ENCODE data around the gene ITGA11. TPM values are rescaled to one million over a fixed set of nuclear protein-coding genes. Genes with fewer than 3 reads are reported as not detected.

ITGA11 gene
- total and polyA plus RNA-seq, 2 donors from 2014 or later: 3.4 to 11.1 TPM

GRCh38 chr15:68471541-68471940, 39.6 kb upstream of the ITGA11 start:
- no peak overlapping the region for H3K27ac ChIP-seq (ENCODE audit: low read depth in 2 of 2, low read length in 2 of 2)
- H3K27me3 ChIP-seq (ENCODE audit: control insufficient read depth, insufficient read depth, low read length): no peaks in the 10 kb centered on the region
- H3K9ac ChIP-seq (ENCODE audit: low read length in 3 of 3): no peak overlapping the region
- H3K4me1 ChIP-seq (ENCODE audit: control insufficient read depth in 2 of 3, insufficient read depth in 2 of 3, low read depth in 1 of 3, low read length in 3 of 3): peaks cover 0 to 3% (median 0%) of the 10 kb centered on the region in 3 donors
- no peaks in the 10 kb centered on the region for H3K36me3 ChIP-seq (ENCODE audit: control insufficient read depth in 2 of 3, insufficient read depth in 3 of 3, low read length in 3 of 3)
- TF ChIP-seq CTCF (IDR thresholded peaks at IDR 0.05; ENCODE audit: borderline replicate concordance, extremely low read depth, insufficient read depth): no peak
- peaks cover 0 to 3% (median 0%) of the 10 kb centered on the region in 3 donors for H3K9me3 ChIP-seq (ENCODE audit: control insufficient read depth in 2 of 3, insufficient read depth in 1 of 3, low read length in 3 of 3)
- H3K4me3 ChIP-seq (ENCODE audit: low read length in 3 of 3): no peak overlapping the region
- intact Hi-C loops (cut with DNase I): no loop called here
- peak in 1 of 5 donors; percentile 62 for DNase-seq
- FAIRE-seq: no peak

- Histone ChIP-seq H3K36me3 (ENCODE audit: control insufficient read depth in 2 of 3, insufficient read depth in 3 of 3, low read length in 3 of 3) (no peaks in the 10 kb centered on the region), H3K4me3 (ENCODE audit: low read length in 3 of 3) (no peak overlapping the region), H3K9me3 (ENCODE audit: control insufficient read depth in 2 of 3, insufficient read depth in 1 of 3, low read length in 3 of 3) (peaks cover 0 to 3% (median 0%) of the 10 kb centered on the region in 3 donors), H3K4me1 (ENCODE audit: control insufficient read depth in 2 of 3, insufficient read depth in 2 of 3, low read depth in 1 of 3, low read length in 3 of 3) (peaks cover 0 to 3% (median 0%) of the 10 kb centered on the region in 3 donors), H3K27ac (ENCODE audit: low read depth in 2 of 2, low read length in 2 of 2) (no peak overlapping the region), H3K27me3 (ENCODE audit: control insufficient read depth, insufficient read depth, low read length) (no peaks in the 10 kb centered on the region), H3K9ac (ENCODE audit: low read length in 3 of 3) (no peak overlapping the region)
- no peak for TF ChIP-seq CTCF (IDR thresholded peaks at IDR 0.05; ENCODE audit: borderline replicate concordance, extremely low read depth, insufficient read depth)
- DNase-seq: peak in 3 of 5 donors; percentile 29 to 56 (median 48)
- intact Hi-C loops (cut with DNase I): no loop called here
- no peak for FAIRE-seq
These were observed 39.0 kb upstream of the ITGA11 start for GRCh38 chr15:68470976-68471375.

GRCh38 chr15:68470049-68470742, 38.2 kb upstream of the ITGA11 start:
- no peaks in the 10 kb centered on the region for H3K36me3 ChIP-seq (ENCODE audit: control insufficient read depth in 2 of 3, insufficient read depth in 3 of 3, low read length in 3 of 3)
- intact Hi-C loops (cut with DNase I): no loop called here
- no peak for TF ChIP-seq CTCF (IDR thresholded peaks at IDR 0.05; ENCODE audit: borderline replicate concordance, extremely low read depth, insufficient read depth)
- peaks cover 0 to 3% (median 0%) of the 10 kb centered on the region in 3 donors for H3K9me3 ChIP-seq (ENCODE audit: control insufficient read depth in 2 of 3, insufficient read depth in 1 of 3, low read length in 3 of 3)
- FAIRE-seq (no peak), DNase-seq (no peak)
- H3K9ac ChIP-seq (ENCODE audit: low read length in 3 of 3): no peak overlapping the region
- no peak overlapping the region for H3K27ac ChIP-seq (ENCODE audit: low read depth in 2 of 2, low read length in 2 of 2)
- H3K4me3 ChIP-seq (ENCODE audit: low read length in 3 of 3): no peak overlapping the region
- no peaks in the 10 kb centered on the region for H3K27me3 ChIP-seq (ENCODE audit: control insufficient read depth, insufficient read depth, low read length)
- peaks cover 0 to 3% (median 0%) of the 10 kb centered on the region in 3 donors for H3K4me1 ChIP-seq (ENCODE audit: control insufficient read depth in 2 of 3, insufficient read depth in 2 of 3, low read depth in 1 of 3, low read length in 3 of 3)

Data from kidney (tissue), 14 donors.